H1 (cell line): ENCODE results near the gene TNFRSF18. TPM values are rescaled to one million over a fixed set of nuclear protein-coding genes. Genes with fewer than 3 reads are reported as not detected.

Experiments
- CTCF ChIA-PET: fragments of 300-600 bp; sonication (Branson Sonifier 250); formaldehyde crosslinking; loops from one replicate; lab custom pipeline; 2021; ENCODE audit not compliant: partially characterized antibody; lab: Charles Lee
- POLR2A ChIA-PET: fragments of 300-600 bp; sonication (Branson Sonifier 250); formaldehyde crosslinking; loops from one replicate; lab custom pipeline; 2021; ENCODE audit warnings: inconsistent platforms; ENCODE audit not compliant: partially characterized antibody; lab: Charles Lee
- DNase-seq, 2 experiments: peaks; one replicate each; pipeline versions ENCODE4 v3.0.0 to v3.0.0-alpha.2; 2010 to 2022; ENCODE audit warnings: low spot score in 2 of 2, low read depth in 1 of 2, mixed read lengths in 1 of 2
- FAIRE-seq: peaks from 2 replicates; lab custom pipeline; 2011; peaks lifted over from hg19 to GRCh38; lab: Jason Lieb, UNC
- H2AFZ ChIP-seq: 2 replicates; pipeline ENCODE4 v1.8.1; 2012; ENCODE audit warnings: low read length, inconsistent platforms
- H2AK5ac ChIP-seq: 2 replicates; pipeline ENCODE4 v1.6.1; 2013; ENCODE audit warnings: low read depth, low read length
- H2BK120ac ChIP-seq: replicated peaks from 2 replicates; pipeline ENCODE3; 2013; ENCODE audit warnings: low read depth, low read length, inconsistent platforms
- H2BK12ac ChIP-seq: 2 replicates; pipeline ENCODE4 v1.6.1; 2013; ENCODE audit warnings: low read depth, low read length
- H2BK15ac ChIP-seq: 2 replicates; pipeline ENCODE4 v1.6.1; 2013; ENCODE audit warnings: low read length
- H2BK20ac ChIP-seq: 2 replicates; pipeline ENCODE4 v1.6.1; 2013; ENCODE audit warnings: low read length
- H2BK5ac ChIP-seq: 2 replicates; pipeline ENCODE4 v1.6.1; 2013; ENCODE audit warnings: low read depth, low read length
- H3K14ac ChIP-seq: 2 replicates; pipeline ENCODE4 v1.6.1; 2013; ENCODE audit warnings: inconsistent platforms; ENCODE audit not compliant: insufficient read length
- H3K18ac ChIP-seq: 2 replicates; pipeline ENCODE4 v1.6.1; 2013; ENCODE audit warnings: low read length; ENCODE audit errors: extremely low read depth
- H3K23ac ChIP-seq: 2 replicates; pipeline ENCODE4 v1.6.1; 2013; ENCODE audit warnings: inconsistent platforms; ENCODE audit not compliant: insufficient read length
- H3K23me2 ChIP-seq: 2 replicates; pipeline ENCODE4 v1.6.1; 2013; ENCODE audit warnings: low read depth, low read length
- H3K27ac ChIP-seq: 2 replicates; pipeline ENCODE4 v1.6.1; 2011; ENCODE audit warnings: low read depth, low read length, inconsistent platforms
- H3K27me3 ChIP-seq, 4 experiments: replicated peaks in 1 of 4; 1 replicate in 1 of 4; 2 replicates in 3 of 4; pipeline versions ENCODE4 v1.6.1 to v1.8.1; 2011 to 2013; ENCODE audit warnings: low read length in 3 of 4, mild to moderate bottlenecking in 3 of 4, inconsistent platforms in 2 of 4, mixed read lengths in 2 of 4, moderate library complexity in 1 of 4; ENCODE audit not compliant: control insufficient read depth in 3 of 4, insufficient read depth in 3 of 4; ENCODE audit errors: extremely low read depth in 1 of 4
- H3K36me3 ChIP-seq, 4 experiments: 2 replicates each; pipeline versions ENCODE4 v1.6.1 to v1.8.1; 2011 to 2013; ENCODE audit warnings: mild to moderate bottlenecking in 4 of 4, low read length in 3 of 4, moderate library complexity in 2 of 4, control low read depth in 1 of 4, inconsistent platforms in 1 of 4; ENCODE audit not compliant: insufficient read depth in 4 of 4, control insufficient read depth in 2 of 4
- H3K4ac ChIP-seq: replicated peaks from 2 replicates; pipeline ENCODE3; 2013; ENCODE audit warnings: low read length, low read depth, mixed read lengths, inconsistent platforms; ENCODE audit not compliant: insufficient read length
- H3K4me1 ChIP-seq, 4 experiments: replicated peaks in 1 of 4; 1 replicate in 1 of 4; 2 replicates in 3 of 4; pipeline versions ENCODE4 v1.6.1 to v1.8.1; 2011 to 2013; ENCODE audit warnings: low read length in 3 of 4, inconsistent platforms in 2 of 4, mixed read lengths in 1 of 4; ENCODE audit not compliant: insufficient read depth in 4 of 4, control insufficient read depth in 3 of 4
- H3K4me2 ChIP-seq, 2 experiments: 2 replicates each; pipeline versions ENCODE4 v1.6.1 to v1.8.1; 2011 to 2013; ENCODE audit warnings: low read depth in 2 of 2, low read length in 2 of 2, control low read depth in 1 of 2, inconsistent platforms in 1 of 2, mild to moderate bottlenecking in 1 of 2; ENCODE audit not compliant: insufficient read depth in 1 of 2
- H3K4me3 ChIP-seq, 4 experiments: fragments of 200-600, 300-600 bp in 1 of 4; sonication (generic), shearing (Covaris generic), sonication (Bioruptor Twin) in 1 of 4; 2 replicates each; pipeline versions ENCODE4 v1.5.1 to v1.8.1; 2011 to 2016; ENCODE audit warnings: low read length in 4 of 4, low read depth in 3 of 4, control low read depth in 2 of 4, inconsistent platforms in 2 of 4, mild to moderate bottlenecking in 2 of 4, mixed read lengths in 1 of 4, moderate library complexity in 1 of 4; ENCODE audit not compliant: insufficient read depth in 2 of 4; ENCODE audit errors: extremely low read depth in 1 of 4
- H3K56ac ChIP-seq: replicated peaks from 2 replicates; pipeline ENCODE3; 2013; ENCODE audit warnings: low read depth, mild to moderate bottlenecking, mixed read lengths, low read length, inconsistent platforms; ENCODE audit not compliant: insufficient read length
- H3K79me1 ChIP-seq: 2 replicates; pipeline ENCODE4 v1.6.1; 2013; ENCODE audit warnings: low read depth, low read length, control low read depth
- H3K79me2 ChIP-seq, 2 experiments: 2 replicates each; pipeline versions ENCODE4 v1.6.1 to v1.8.1; 2012 to 2013; ENCODE audit warnings: low read length in 2 of 2, mild to moderate bottlenecking in 2 of 2, inconsistent platforms in 1 of 2; ENCODE audit not compliant: insufficient read depth in 2 of 2, control insufficient read depth in 1 of 2
- H3K9ac ChIP-seq, 4 experiments: replicated peaks in 1 of 4; 1 replicate in 1 of 4; 2 replicates in 3 of 4; pipeline versions ENCODE4 v1.6.1 to v1.8.1; 2011 to 2013; ENCODE audit warnings: low read depth in 3 of 4, low read length in 3 of 4, control low read depth in 2 of 4, mild to moderate bottlenecking in 2 of 4, moderate library complexity in 2 of 4, inconsistent platforms in 1 of 4; ENCODE audit errors: extremely low read depth in 1 of 4
- H3K9me3 ChIP-seq, 2 experiments: 2 replicates each; pipeline versions ENCODE4 v1.6.1 to v1.8.1; 2012 to 2013; ENCODE audit warnings: mild to moderate bottlenecking in 2 of 2, moderate library complexity in 2 of 2, control low read depth in 1 of 2, inconsistent platforms in 1 of 2, low read depth in 1 of 2, low read length in 1 of 2, mixed read lengths in 1 of 2; ENCODE audit not compliant: insufficient read depth in 2 of 2
- H4K20me1 ChIP-seq, 2 experiments: replicated peaks in 1 of 2; 2 replicates each; pipeline versions ENCODE3 to v1.8.1; 2011 to 2013; ENCODE audit warnings: inconsistent platforms in 2 of 2, low read length in 2 of 2, mild to moderate bottlenecking in 1 of 2; ENCODE audit not compliant: insufficient read depth in 2 of 2, control insufficient read depth in 1 of 2
- H4K5ac ChIP-seq: 2 replicates; pipeline ENCODE4 v1.6.1; 2013; ENCODE audit warnings: low read length, low read depth, mixed read lengths, inconsistent platforms; ENCODE audit not compliant: insufficient read length
- H4K8ac ChIP-seq: 2 replicates; pipeline ENCODE4 v1.8.0; 2013; ENCODE audit warnings: mild to moderate bottlenecking, moderate library complexity, low read length, inconsistent platforms; ENCODE audit not compliant: insufficient read depth; ENCODE audit errors: extremely low read depth
- H4K91ac ChIP-seq: replicated peaks from 2 replicates; pipeline ENCODE3; 2013; ENCODE audit warnings: low read length, mixed read lengths, inconsistent platforms; ENCODE audit not compliant: insufficient read length
- CREB1 ChIP-seq: IDR thresholded peaks from 2 replicates; pipeline ENCODE4 v1.6.1; 2012; ENCODE audit warnings: inconsistent platforms
- CTBP2 ChIP-seq: IDR thresholded peaks from 2 replicates; pipeline ENCODE4 v1.7.0; 2011; ENCODE audit warnings: borderline replicate concordance, mild to moderate bottlenecking, moderate library complexity, mixed read lengths, low read length; ENCODE audit not compliant: insufficient read depth, insufficient read length
- EP300 ChIP-seq, 2 experiments: IDR thresholded peaks; 1 replicate in 1 of 2; 2 replicates in 1 of 2; pipeline ENCODE4 v1.6.1; 2011 to 2012; ENCODE audit warnings: low read depth in 2 of 2, low read length in 2 of 2, mild to moderate bottlenecking in 2 of 2, borderline replicate concordance in 1 of 2, inconsistent platforms in 1 of 2, moderate library complexity in 1 of 2
- FOSL1 ChIP-seq: IDR thresholded peaks from 2 replicates; pipeline ENCODE4 v1.6.1; 2011; ENCODE audit warnings: mild to moderate bottlenecking, low read depth, low read length, moderate library complexity; ENCODE audit not compliant: insufficient read depth
- HDAC2 ChIP-seq, 2 experiments: fragments of 300-600 bp in 1 of 2; sonication (generic) in 1 of 2; IDR thresholded peaks; 2 replicates each; pipeline ENCODE4 v1.6.1; 2011 to 2012; ENCODE audit warnings: low read depth in 2 of 2, low read length in 2 of 2, mild to moderate bottlenecking in 2 of 2, moderate library complexity in 2 of 2, borderline replicate concordance in 1 of 2, inconsistent platforms in 1 of 2
- KDM1A ChIP-seq: fragments of 200-600, 300-600 bp; sonication (generic); IDR thresholded peaks from 2 replicates; pipeline ENCODE4 v1.7.1; 2016; ENCODE audit warnings: mild to moderate bottlenecking, low read length, borderline replicate concordance
- MAFK ChIP-seq: IDR thresholded peaks from 2 replicates; pipeline ENCODE4 v1.6.1; 2012; ENCODE audit warnings: low read depth, mild to moderate bottlenecking, improper control_type of control experiment, low read length
- NRF1 ChIP-seq: IDR thresholded peaks from 2 replicates; pipeline ENCODE4 v1.6.1; 2011; ENCODE audit warnings: mild to moderate bottlenecking, low read depth, low read length, improper control_type of control experiment
- POLR2A ChIP-seq, 2 experiments: IDR thresholded peaks; 1 replicate in 1 of 2; 2 replicates in 1 of 2; pipeline ENCODE4 v1.6.1; 2011; ENCODE audit warnings: low read depth in 2 of 2, low read length in 2 of 2, mild to moderate bottlenecking in 2 of 2; ENCODE audit errors: control extremely low read depth in 1 of 2
- RBBP5 ChIP-seq: IDR thresholded peaks from 2 replicates; pipeline ENCODE4 v1.7.1; 2012; ENCODE audit warnings: low read depth, mild to moderate bottlenecking, inconsistent platforms, low read length, moderate library complexity, borderline replicate concordance
- SAP30 ChIP-seq: fragments of 300-600 bp; sonication (generic); IDR thresholded peaks from 2 replicates; pipeline ENCODE4 v1.7.1; 2012; ENCODE audit warnings: low read length, moderate library complexity, mild to moderate bottlenecking, inconsistent platforms; ENCODE audit not compliant: insufficient read depth, insufficient replicate concordance
- TCF12 ChIP-seq: IDR thresholded peaks from 2 replicates; pipeline ENCODE4 v1.6.1; 2011; ENCODE audit warnings: low read depth, mild to moderate bottlenecking, low read length
- WGBS, 2 experiments: shearing (Covaris generic) in 1 of 2; methylation state at CpG; one replicate each; pipeline versions ENCODE4 v1.1.6 to v1.1.7; 2013 to 2015; ENCODE audit warnings: low lambda C conversion rate in 2 of 2, mixed read lengths in 2 of 2, inconsistent platforms in 1 of 2, low coverage in 1 of 2, missing lambda C conversion rate in 1 of 2; ENCODE audit not compliant: insufficient replicate concordance in 2 of 2, insufficient coverage in 1 of 2, insufficient read length in 1 of 2; ENCODE audit errors: extremely low coverage in 1 of 2, missing lambda C conversion rate in 1 of 2; 5-methylcytosine and 5-hydroxymethylcytosine counted together
- polyA plus RNA-seq, 7 experiments: library from polyadenylated mRNA; depleted of rRNA in 3 of 7; stranded (reverse) in 5 of 7; unstranded in 2 of 7; fragments of >200 nt in 5 of 7; fragments of 200-250 nt in 2 of 7; gene quantifications; 1 replicate in 5 of 7; 2 replicates in 1 of 7; 4 replicates in 1 of 7; pipeline versions ENCODE4 v1.2.1 to v1.2.3, GENCODE V29; 2011 to 2013; ENCODE audit warnings: missing spikeins in 2 of 7, mixed read lengths in 2 of 7
- total RNA-seq: library from RNA; stranded (reverse); fragmentation: NEBNext Ultra II Directional; extraction: Animal tissue kit (Norgen Biotek cat#: 25700); gene quantifications from 2 replicates; pipeline ENCODE4 v1.2.1, GENCODE V29; 2021

TNFRSF18 gene
- total and polyA plus RNA-seq, 2 of the 8 experiments (the other 6 are each of a cell fraction or from before 2014, with no cell fraction given): 1.5 to 2.5 TPM

GRCh38 chr1:1177452-1178206 is 28.8 kb downstream of the TNFRSF18 start:
- Histone ChIP-seq H3K79me1 (no peaks in the 10 kb centered on the region), H3K27me3 (peaks cover 0 to 10% (median 6%) of the 10 kb centered on the region in 4 experiments; a peak in 4 of 7 replicates), H4K91ac (peak overlapping the region; percentile 73), H3K18ac (no peak overlapping the region), H3K9ac (no peak overlapping the region), H2BK12ac (no peak overlapping the region), H3K9me3 (peaks cover 4 to 5% of the 10 kb centered on the region in 2 experiments; a peak in 1 of 4 replicates), H3K4me2 (peak overlapping the region in 1 of 2 experiments; percentile 50; a peak in 1 of 4 replicates), H2AFZ (no peak overlapping the region), H4K20me1 (peaks cover 0 to 4% of the 10 kb centered on the region in 2 experiments), H3K4me1 (peaks cover 4 to 22% (median 18%) of the 10 kb centered on the region in 4 experiments), H2BK5ac (no peak overlapping the region), H2AK5ac (0 out of 2 replicates have a peak overlapping the region, but pooled peaks have one; percentile 24), H2BK20ac (no peak overlapping the region), H3K4ac (no peak overlapping the region), H3K23ac (no peak overlapping the region), H3K36me3 (no peaks in the 10 kb centered on the region), H3K27ac (no peak overlapping the region), H4K5ac (no peak overlapping the region), H3K23me2 (peaks cover 3% of the 10 kb centered on the region; the same call in 1 of the 2 replicates), H3K56ac (no peak overlapping the region), H3K79me2 (no peaks in the 10 kb centered on the region), H2BK15ac (no peak overlapping the region), H3K14ac (no peak overlapping the region), H3K4me3 (no peak overlapping the region), H2BK120ac (no peak overlapping the region), H4K8ac (no peak overlapping the region)
- CTCF ChIA-PET: interaction anchor here (0.9 to 2.0 kb wide), 3 partner anchors 10 to 52 kb away, joined by 3 to 5 read pairs (median 5); no protein-coding TSS in a partner anchor
- FAIRE-seq (no peak), DNase-seq (no peak)
- POLR2A ChIA-PET: no interaction called here
- 90% methylated on average over 16 of the region's 21 CpGs; no CpG with 5 or more reads in 1 of the 2 experiments for WGBS, 2 experiments
- TF ChIP-seq CTBP2 (no peak), KDM1A (no peak), MAFK (no peak), RBBP5 (no peak), NRF1 (no peak), FOSL1 (no peak), TCF12 (no peak), POLR2A (IDR thresholded peaks at IDR 0.05; ENCODE audit: control extremely low read depth in 1 of 2, low read depth in 2 of 2, low read length in 2 of 2) (no peak), HDAC2 (IDR thresholded peaks at IDR 0.05; ENCODE audit: borderline replicate concordance in 1 of 2, low read depth in 2 of 2, low read length in 2 of 2) (no peak), SAP30 (no peak), EP300 (IDR thresholded peaks at IDR 0.05; ENCODE audit: borderline replicate concordance in 1 of 2, low read depth in 2 of 2, low read length in 2 of 2) (no peak), CREB1 (no peak)
